ENCODE results near the gene MDH1B. TPM values are rescaled to one million over a fixed set of nuclear protein-coding genes. Genes with fewer than 3 reads are reported as not detected.

The MDH1B gene
- total RNA-seq, 1 experiment from 2014 or later = 1.3 TPM

- H3K36me3 Mint-ChIP-seq (ENCODE audit: insufficient read depth in 1 of 3, low read depth in 3 of 3) = peaks cover 11 to 76% (median 59%) of the 10 kb centered on the region in 3 experiments; a peak in 6 of 7 replicates
- no peak overlapping the region for H3K4me3 Mint-ChIP-seq
Measured at GRCh38 chr2:206790311-206790935, 25.3 kb upstream of the MDH1B start.

More at GRCh38 chr2:206790311-206790935, 25.3 kb upstream of the MDH1B start:
- no CpG with 5 or more reads among the region's 3 CpGs for WGBS (ENCODE audit: extremely low coverage, insufficient read length, low lambda C conversion rate)
- Histone ChIP-seq H2BK120ac (ENCODE audit: low read depth, low read length, poor library complexity, severe bottlenecking) (no peak overlapping the region), H3K4me2 (ENCODE audit: insufficient read depth, insufficient read length, low read length) (no peak overlapping the region), H3K23me2 (ENCODE audit: insufficient read length, low read depth, low read length, poor library complexity, severe bottlenecking) (no peaks in the 10 kb centered on the region), H3K79me1 (ENCODE audit: insufficient read depth, low read depth, low read length, poor library complexity, severe bottlenecking) (no peaks in the 10 kb centered on the region), H4K91ac (ENCODE audit: insufficient read length, low read depth, low read length) (no peak overlapping the region), H2BK20ac (ENCODE audit: low read depth, low read length, poor library complexity, severe bottlenecking) (no peak overlapping the region), H3K27ac (ENCODE audit: insufficient read length, low read depth, low read length) (no peak overlapping the region), H3K56ac (ENCODE audit: insufficient read length, low read depth, low read length) (no peak overlapping the region), H2BK5ac (ENCODE audit: insufficient read length, low read length) (no peak overlapping the region), H3K9me3 (ENCODE audit: control insufficient read depth, low read depth, low read length) (no peaks in the 10 kb centered on the region), H3K27me3 (ENCODE audit: insufficient read depth, low read length) (no peaks in the 10 kb centered on the region), H3K23ac (ENCODE audit: insufficient read length, low read depth, low read length) (no peak overlapping the region), H3K14ac (ENCODE audit: insufficient read depth, low read length) (no peak overlapping the region), H4K20me1 (ENCODE audit: control insufficient read depth, insufficient read depth, insufficient read length) (no peaks in the 10 kb centered on the region), H2BK15ac (ENCODE audit: low read depth, low read length) (no peak overlapping the region), H3T11ph (ENCODE audit: low read length) (no peak overlapping the region), H4K8ac (replicated peaks; ENCODE audit: insufficient read length, low read depth, low read length) (no peak overlapping the region), H2AFZ (ENCODE audit: low read length) (no peak overlapping the region), H3K9ac (ENCODE audit: extremely low read depth, insufficient read length, low read length) (no peak overlapping the region), H3K4ac (ENCODE audit: low read depth, low read length) (no peak overlapping the region), H2AK5ac (ENCODE audit: insufficient read length, low read length) (no peak overlapping the region), H3K18ac (ENCODE audit: insufficient read length, low read depth, low read length) (no peak overlapping the region), H4K5ac (ENCODE audit: insufficient read length, low read depth, low read length) (no peak overlapping the region), H3K79me2 (ENCODE audit: insufficient read depth, low read length) (no peaks in the 10 kb centered on the region), H3K4me1 (ENCODE audit: insufficient read depth, low read length) (no peaks in the 10 kb centered on the region), H2BK12ac (ENCODE audit: insufficient read length, low read depth, low read length) (no peak overlapping the region)
- no peak for TF ChIP-seq CTCF (conservative IDR thresholded peaks at IDR 0.05)
- Mint-ChIP-seq H3K4me1 (no peaks in the 10 kb centered on the region), H3K9me3 (no peaks in the 10 kb centered on the region), H3K27ac (no peak overlapping the region), H3K27me3 (ENCODE audit: low read depth) (no peaks in the 10 kb centered on the region)
- no peak for DNase-seq
